ENCODE results near the gene VMP1.

VMP1 gene

DNA sequence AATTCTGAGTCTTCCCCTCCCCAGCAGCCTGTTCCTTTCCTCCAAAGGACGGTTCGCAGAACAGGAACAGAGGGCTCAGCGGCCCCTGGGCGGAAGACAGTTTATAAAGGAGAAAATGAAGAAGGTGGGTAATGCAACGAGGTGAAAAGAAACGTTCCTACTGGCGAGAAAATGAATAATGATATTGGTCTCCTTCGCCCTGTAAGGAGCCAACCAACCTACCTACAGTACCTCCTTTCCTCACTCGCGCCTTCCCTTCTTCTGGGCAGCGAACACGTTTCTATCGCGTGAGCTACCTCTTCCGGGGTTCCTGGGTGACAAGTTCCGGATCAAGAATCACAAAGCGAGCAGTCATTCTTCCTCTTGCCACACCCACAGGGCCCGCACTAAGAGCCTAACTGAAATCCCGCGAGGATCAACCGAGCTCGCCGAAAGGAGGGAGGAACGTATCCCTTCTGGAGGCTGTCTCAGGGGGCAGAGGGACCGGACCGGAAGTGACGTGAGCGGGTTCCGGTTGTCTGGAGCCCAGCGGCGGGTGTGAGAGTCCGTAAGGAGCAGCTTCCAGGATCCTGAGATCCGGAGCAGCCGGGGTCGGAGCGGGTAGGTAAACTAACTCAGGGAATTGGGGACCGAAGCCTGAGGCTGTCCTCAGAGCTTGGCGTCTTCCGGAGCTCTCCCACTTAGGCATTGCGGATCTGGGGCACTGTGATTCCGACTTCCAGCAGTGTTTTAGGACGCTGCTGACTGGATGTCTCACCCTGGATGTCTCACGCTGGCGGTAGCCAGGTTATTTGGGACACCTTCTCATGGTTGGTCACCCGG lies at the start of gene VMP1, which contains the start of gene PTRH2:
VMP1 (plus strand) TSS at position 506 of the 822 bp plus-strand sequence. CDS start 23,793 bp downstream, outside the sequence.
PTRH2 (minus strand) TSS at position 282 of the 822 bp plus-strand sequence. CDS start 9,452 bp downstream, outside the sequence.
- peak; percentile 98 for DNase-seq

DNA sequence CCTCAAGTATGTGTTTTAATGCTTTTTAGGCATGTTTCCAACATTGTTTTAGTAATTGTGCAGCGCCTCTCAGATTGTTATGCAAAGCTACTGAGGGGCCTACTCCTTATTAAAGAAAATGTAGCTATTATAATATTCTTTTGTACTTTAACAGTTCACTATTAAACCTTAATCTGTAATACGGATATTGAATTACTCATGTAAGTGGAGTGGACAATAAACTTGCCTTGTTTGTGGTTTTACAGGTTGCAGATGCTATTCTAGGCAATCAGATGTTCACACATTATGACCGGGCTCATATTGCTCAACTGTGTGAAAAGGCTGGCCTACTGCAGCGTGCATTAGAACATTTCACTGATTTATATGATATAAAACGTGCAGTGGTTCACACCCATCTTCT lies 41.2 kb upstream of the VMP1 start:
- no peak for DNase-seq

DNA sequence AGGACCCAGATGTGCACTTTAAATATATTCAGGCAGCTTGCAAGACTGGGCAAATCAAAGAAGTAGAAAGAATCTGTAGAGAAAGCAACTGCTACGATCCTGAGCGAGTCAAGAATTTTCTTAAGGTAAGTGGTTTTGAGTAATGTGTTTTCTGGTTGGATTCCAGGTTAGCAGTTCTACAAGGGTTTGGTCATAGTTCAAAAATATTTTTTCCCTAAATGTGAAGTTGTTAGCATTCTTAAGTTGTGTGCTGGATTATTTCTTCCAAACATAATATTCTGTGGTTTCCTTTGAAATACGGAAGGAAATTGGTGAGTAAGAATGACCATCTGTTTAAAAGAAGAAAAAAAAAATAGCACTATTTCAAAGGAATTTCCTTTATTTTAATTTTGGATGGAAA lies 38.6 kb upstream of the VMP1 start:
- DNase-seq: no peak

DNA sequence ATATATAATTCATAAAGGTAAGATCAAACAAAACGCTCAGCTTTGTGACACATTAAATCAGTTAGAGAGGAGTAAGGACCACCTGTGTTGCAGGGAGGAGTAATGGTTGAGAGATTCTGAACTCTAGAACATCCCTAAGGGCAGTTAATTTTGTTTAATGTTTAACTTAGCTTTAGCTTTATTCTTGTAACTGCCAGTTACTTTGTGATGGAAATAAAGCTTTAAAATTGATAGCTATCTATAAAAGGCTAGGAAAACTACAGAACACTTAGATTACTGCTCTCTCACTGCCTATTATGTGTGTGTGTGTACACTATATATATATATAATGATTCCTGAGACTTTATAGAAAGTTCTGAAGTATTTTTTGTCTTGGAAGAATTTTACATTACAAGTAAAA lies 38.0 kb upstream of the VMP1 start:
- DNase-seq: no peak

DNA sequence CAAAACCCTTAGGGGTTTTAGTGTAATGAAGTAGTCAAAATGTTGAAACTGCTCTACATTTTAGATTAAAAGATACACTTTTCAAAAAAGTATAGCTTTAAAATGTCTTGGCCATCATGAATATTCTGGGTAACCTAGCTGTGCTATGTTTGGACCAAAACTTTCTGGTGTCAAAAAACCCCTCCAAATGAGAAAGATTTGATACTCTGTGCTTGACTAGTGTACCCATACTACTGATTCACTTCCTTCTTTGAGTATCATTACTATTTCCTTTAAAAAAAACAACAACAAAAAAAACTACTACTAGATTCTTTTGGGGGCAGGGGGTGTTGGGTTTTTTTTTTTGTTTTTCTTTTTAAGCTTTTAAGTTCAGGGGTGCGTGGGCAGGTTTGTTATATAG lies 37.5 kb upstream of the VMP1 start:
- DNase-seq: no peak

DNA sequence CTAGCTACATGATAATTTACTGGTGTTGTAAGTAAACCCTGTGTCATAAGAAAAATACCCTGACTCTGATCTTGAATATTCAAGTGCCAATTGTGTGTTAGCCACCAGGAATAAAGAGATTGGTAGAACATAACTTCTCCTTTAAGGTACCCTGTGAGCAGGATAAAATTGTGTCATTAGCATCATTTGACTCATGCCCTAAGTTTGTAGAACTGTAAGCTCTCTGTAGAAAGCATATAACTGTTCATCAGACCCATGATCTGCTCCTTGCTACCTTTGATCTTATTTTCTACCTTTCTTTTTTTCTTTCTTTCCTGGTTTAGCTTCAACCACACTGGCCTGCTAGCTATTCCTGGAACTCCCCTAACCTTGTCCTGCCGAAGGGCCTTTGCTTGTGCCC lies 36.1 kb upstream of the VMP1 start:
- DNase-seq: no peak

DNA sequence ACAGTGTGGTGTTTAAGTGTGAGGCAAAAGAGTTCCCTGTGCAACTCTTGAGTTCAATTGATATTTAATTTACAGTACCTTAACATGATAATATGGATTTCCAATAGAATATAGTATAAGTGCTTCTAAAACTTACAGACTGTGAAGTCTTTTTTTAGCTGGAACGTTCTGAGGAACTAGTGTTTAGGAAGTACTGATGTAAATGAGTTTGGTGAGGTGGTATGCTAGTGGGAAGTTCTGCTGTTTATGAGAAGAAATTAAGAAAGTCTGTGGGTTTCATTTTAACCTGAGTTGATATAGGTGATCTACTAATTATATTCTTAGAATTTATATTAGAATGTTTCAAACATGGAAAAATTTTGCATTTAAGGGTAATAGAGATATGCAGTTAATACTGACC lies 32.2 kb upstream of the VMP1 start:
- no peak for DNase-seq

DNA sequence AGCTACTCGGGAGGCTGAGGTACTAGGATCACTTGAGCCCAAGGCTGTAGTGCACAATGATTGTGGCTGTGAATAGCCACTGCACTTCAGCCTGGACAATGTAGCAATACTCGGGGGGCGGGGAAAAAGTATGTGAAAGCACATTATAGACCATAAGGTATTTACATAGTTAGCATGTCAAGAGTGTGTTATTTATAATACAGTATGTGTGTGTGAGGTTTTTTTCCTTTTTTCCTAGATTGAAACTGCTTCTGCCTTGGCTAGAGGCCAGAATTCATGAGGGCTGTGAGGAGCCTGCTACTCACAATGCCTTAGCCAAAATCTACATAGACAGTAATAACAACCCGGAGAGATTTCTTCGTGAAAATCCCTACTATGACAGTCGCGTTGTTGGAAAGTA lies 30.7 kb upstream of the VMP1 start:
- no peak for DNase-seq

DNA sequence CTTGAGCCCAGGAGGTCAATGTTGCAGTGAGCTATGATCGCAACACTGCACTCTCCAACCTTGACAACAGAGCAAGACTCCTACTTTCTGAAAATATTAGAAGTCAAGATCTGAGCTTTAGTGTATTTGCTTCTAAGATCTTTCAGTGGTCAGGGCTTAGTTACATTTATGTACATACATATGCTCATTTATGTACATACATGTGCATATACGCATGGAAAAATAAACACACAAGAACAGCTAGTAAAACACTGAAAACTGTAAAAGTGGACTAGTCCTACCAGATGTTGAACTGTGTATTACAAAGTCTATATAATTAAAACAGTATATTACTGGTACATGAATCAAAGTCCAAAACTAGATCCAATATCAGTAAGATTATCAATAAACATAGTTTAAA lies 28.5 kb upstream of the VMP1 start:
- DNase-seq: no peak

DNA sequence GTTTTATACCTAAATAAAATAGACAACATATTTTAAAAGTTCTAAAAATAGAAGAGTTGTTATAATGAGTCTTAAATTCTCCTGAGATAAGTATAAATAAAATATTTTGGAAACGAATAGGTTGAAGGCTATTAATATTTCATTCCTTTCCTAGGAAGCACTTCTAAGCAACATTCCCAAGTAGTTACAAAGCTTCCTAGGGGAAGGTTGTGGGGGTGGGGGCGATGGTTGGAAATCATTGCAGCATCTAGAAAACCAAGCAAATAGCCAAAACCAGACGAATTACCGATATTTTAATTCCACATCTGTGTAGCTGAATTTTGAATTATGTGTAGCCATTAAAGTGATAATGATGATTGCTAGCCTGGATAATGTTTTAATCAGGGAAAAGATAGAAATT lies 27.1 kb upstream of the VMP1 start:
- DNase-seq: no peak

DNA sequence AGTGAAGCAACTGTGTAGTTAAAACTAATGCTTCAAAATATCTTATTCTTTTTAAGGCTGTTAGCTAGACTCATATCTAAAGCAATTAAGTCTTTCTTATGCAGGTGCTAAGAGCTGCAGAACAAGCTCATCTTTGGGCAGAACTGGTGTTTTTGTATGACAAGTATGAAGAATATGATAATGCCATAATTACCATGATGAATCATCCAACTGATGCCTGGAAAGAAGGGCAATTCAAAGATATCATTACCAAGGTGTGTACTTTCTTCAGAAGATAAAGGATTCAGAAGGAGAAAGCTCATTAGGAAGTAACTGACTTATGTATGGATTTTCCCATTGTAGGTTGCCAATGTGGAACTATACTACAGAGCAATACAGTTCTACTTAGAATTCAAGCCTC lies 24.2 kb upstream of the VMP1 start:
- no peak for DNase-seq

DNA sequence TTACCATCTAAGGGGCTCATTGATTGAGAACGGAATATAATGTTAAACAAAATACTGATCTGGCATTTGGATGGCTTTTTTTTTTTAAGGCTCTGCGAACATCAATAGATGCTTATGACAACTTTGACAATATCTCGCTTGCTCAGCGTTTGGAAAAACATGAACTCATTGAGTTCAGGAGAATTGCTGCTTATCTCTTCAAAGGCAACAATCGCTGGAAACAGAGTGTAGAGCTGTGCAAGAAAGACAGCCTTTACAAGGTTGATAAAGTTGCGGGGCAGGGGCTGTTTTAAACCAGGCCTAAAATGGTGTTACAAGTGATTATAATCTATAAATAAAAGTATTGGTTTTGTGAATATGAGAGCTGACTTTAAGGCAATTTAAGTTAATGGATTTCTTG lies 22.5 kb upstream of the VMP1 start:
- DNase-seq: no peak

DNA sequence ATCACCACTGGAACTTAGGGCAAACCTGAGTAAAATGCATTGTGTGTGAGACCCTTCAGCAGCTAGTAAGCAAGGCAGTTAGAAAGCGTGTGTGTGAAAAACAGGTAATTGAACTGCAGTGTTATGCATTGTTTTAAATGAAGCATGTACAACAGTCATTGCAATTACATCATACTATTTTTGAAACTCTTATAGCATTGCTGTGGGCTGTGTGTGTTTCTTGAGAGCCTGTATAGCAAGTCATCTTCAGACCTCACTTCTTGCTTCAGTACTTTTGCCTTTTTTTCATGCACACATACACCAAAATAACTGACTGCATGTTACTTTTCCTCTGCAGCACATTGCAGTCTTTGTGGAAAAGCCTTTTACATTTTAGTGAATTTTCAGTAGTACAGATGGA lies 19.4 kb upstream of the VMP1 start:
- DNase-seq: no peak

DNA sequence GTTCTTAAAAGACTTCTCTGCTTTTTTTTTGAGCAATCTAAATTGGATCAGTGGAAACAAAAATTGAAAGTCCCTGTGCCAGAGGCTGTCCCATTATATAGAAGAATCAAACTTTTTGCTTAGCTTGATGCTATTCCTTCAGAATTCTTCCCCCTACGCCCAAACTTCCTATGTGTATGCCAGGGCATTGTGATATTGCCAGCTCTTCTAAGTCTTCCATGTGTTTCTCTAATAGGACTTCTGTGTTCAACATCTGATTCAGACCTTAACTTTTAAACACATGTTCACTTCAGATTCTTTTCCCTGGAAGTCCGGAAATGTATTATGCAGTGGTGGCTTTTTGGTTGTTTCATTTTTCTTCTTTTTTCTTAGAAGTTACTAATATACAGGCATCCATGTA lies 19.0 kb upstream of the VMP1 start:
- DNase-seq: no peak

DNA sequence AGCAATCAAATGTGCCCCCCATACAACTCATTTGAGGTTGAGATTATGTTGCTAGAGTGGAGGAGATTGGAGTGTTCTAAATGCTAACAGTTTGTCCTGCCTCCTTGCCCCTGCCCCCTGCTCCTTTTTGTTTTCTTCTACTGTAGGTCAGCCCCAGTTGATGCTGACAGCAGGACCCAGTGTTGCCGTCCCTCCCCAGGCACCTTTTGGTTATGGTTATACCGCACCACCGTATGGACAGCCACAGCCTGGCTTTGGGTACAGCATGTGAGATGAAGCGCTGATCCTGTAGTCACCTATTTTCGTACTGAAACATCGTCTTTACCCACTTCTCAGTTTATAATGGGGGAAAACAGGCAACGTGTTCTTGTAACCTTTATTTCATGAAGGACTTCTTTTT lies 13.9 kb upstream of the VMP1 start:
- no peak for DNase-seq

DNA sequence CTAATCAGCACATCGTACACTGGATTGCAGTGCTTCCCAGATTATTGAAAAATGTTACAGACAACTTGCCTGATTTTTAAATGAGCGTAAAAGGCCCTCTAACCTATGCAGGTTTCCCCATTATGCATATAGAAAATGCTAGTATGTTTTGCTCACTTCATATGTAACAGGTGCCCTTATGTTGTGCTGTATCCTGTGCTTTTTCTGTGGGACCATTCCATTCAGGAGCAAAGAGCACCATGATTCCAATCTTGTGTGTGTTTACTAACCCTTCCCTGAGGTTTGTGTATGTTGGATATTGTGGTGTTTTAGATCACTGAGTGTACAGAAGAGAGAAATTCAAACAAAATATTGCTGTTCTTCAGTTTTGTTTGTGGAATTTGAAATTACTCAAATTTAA lies 13.1 kb upstream of the VMP1 start:
- DNase-seq: no peak

DNA sequence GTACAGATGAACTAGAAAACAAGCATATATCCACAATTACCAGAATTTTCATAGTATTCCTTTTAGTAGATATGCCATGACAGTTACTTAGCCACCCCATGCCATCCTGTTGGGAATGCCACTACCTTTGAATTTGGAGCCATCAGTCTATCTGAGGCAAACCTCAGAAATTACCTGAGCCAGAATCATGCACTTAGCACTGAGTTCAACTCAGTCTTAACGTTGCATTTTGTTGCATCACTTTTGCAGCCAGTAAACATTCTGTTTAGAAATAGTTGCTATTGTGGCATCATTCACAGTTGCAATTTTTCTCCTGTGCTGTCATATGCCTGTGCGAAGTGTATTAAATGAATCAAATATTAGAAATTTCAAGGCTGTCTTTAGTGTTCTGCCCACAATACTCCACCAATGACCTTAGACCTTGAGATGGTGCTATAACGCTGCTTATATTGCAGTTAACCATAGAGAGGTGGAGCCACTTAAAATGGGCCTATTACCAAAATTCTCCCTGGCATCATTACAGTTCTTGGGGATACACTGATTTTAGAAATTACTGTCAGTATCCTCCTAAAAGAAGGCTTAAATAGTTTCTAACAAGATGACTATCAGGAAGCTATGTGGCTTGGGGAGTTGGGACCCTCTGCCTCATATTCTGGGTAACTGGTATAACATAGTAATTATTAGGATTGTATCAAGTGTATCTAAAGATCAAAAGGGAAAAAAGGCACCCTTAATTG lies 11.3 kb upstream of the VMP1 start:
- no peak for DNase-seq

DNA sequence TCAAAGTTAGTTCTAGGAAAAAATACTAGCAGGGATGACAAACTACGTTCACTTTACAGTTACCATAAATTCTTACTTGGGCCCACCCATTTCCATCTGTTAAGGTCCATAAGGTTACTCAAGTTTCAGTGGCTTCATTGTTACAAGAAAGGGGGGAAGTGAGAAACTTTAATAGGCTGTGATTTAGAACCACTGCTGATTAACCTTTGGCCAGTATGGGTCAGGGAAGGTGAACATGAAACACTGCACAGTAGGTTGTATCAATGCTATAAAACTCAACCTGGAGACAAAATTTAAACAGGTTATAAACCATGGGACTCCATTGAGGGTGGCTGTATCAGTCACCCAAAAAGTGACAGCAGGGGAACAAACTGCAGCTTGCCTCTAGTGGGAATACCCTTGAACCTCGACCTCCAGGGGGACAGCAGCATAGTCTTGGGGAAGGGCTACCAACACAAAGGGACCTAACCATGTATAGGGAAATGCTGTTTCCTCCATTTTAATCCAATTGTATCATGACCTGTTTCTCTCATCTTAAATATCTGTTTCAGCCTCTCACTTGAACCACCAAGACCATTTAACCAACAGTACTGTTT lies 10.7 kb upstream of the VMP1 start:
- DNase-seq: no peak

DNA sequence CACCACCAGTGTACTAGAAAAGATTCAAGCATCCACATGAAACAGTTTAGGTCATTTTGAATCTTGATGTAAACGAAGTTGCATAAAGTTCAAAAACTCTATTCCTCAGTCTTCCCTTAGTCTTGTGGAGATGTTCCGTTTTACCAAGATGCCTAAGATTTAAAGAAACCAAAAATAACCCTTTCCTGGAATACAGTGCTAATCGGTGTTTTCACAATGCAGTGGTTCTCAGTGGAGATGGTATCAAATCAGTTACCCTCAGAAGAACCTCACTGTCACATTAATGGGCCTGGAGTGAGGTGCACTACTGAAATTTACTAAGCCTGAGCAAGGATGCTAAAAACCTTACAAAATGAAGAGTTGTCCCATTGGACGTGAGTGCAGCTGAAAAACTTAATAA lies 9.3 kb upstream of the VMP1 start:
- DNase-seq: no peak

DNA sequence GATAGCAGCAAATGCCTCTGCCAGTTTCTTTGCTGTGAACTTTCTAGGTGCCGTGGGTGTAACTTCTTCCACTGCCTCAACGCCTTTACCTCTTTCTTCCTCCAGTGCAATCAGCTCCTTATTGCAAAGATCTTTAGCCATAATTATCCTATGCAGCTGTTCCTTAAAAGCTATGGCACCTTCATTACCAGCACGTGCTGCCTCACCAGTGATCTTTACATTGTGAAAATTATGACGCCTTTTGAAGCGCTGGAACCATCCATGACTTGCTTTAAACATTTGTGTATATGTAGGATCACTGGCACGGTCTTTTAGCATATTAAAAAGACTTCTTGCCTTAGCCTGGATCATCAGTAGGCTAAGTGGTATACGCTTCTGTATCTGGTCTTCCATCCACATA lies 8.2 kb upstream of the VMP1 start:
- DNase-seq: no peak

DNA sequence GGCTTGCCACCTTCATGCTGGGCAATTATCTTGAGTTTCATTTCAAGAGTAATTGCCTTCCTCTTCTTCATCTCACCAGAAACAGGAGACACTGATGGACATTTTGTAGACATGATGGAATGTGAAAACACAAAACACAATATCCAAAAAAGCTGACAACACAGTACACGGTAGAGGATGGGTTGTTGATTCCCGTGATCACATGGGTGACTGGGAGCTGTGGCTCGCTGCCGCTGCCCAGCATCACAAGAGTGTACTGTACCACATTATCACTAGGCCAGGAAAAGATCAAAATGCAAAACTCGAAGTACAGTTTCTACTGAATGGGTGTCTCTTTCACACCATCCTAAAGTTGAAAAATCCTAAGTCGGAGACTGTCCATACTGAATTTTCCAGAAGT lies 7.7 kb upstream of the VMP1 start:
- DNase-seq: no peak

DNA sequence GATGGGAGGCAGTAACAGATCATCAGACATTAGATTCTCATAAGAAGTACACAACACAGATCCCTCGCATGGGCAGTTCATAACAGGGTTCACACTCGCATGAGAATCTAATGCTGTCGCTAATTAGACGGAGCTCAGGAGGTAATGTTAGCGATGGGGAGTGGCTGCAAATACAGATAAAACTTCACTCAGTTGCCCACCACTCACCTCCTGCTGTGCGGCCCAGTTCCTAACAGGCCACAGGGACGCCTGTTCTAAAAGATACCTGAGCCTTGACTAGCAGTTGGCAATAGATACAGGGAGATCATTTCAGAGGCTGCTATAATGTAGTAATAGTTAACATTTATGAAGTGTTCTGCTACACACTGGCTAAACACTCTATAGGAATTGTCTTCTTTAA lies 5.2 kb upstream of the VMP1 start:
- DNase-seq: no peak

DNA sequence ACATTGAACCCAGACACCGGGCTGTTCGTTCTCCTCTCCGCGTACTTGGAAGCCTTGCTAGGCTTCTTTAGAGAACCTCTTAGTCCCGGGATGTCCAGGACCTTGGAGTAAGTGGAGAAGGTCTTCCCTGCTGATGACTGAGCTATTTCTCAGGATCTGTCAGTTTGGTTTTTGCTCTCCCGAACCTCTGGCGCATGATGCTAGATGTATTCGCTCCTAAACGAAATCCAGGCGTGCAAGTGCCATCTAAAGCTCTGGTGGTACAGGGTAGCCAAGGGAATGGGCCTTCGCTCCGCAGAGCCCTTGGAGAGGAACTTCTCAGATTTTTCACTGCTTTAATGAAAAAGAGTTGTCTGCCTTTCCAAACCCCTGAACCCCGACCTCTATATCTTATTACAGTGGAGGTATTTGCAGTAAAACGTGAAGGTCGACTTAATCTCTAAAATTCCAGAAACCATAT lies 547 bp downstream of the VMP1 start:
- no peak for DNase-seq

DNA sequence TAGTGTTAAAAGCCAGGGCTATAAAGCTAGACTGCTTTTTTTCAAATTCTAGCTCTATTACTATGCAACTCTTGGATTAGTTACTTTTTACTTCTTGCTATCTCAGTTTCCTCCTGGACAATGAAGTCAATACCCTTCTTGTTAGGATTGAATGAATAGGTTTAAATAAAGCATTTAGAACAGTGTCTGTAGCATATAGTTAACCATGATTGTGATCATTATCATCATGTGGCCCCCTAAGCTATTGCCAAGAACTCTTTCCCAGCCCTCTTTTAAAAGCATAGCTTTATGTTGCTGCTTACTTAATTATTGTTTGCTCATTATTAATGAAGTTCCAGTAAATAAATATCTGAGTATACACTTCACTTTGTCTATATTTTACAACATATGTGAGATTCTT lies 4.5 kb downstream of the VMP1 start:
- no peak for DNase-seq
